Smooth muscle cell (in vitro differentiated cells): ENCODE measurements around the gene GALNT9. TPM values are rescaled to one million over a fixed set of nuclear protein-coding genes. Genes with fewer than 3 reads are reported as not detected.

Experiments used
- DNase-seq: peaks from one replicate; lab custom pipeline; 2025; ENCODE audit not compliant: unreplicated experiment; lab: John Stamatoyannopoulos, UW
- H2AFZ ChIP-seq: fragments of 200-600 bp; sonication (generic); 2 replicates; pipeline ENCODE4 v1.6.0; 2016; ENCODE audit warnings: antibody characterized with exemption, low read depth, mild to moderate bottlenecking
- H3F3A ChIP-seq: fragments of 200-600 bp; sonication (generic); 2 replicates; pipeline ENCODE4 v1.6.0; 2017; ENCODE audit warnings: antibody characterized with exemption, low read depth
- H3K27ac ChIP-seq: fragments of 200-600 bp; sonication (generic); 2 replicates; pipeline ENCODE4 v1.5.1; 2016; ENCODE audit warnings: low read depth, mild to moderate bottlenecking
- H3K27me3 ChIP-seq: fragments of 200-600 bp; sonication (generic); 2 replicates; pipeline ENCODE4 v1.6.1; 2016; ENCODE audit warnings: low read depth, mild to moderate bottlenecking
- H3K36me3 ChIP-seq: fragments of 200-600 bp; sonication (generic); 2 replicates; pipeline ENCODE4 v1.5.1; 2016; ENCODE audit warnings: low read depth
- H3K4me1 ChIP-seq: fragments of 200-600 bp; sonication (generic); 2 replicates; pipeline ENCODE4 v1.5.1; 2016; ENCODE audit warnings: low read depth
- H3K4me2 ChIP-seq: fragments of 200-600 bp; sonication (generic); 2 replicates; pipeline ENCODE4 v1.6.0; 2016; ENCODE audit warnings: mild to moderate bottlenecking
- H3K4me3 ChIP-seq: fragments of 200-600 bp; sonication (generic); 2 replicates; pipeline ENCODE4 v1.5.1; 2016; ENCODE audit warnings: mild to moderate bottlenecking
- H3K79me2 ChIP-seq: fragments of 200-600 bp; sonication (generic); 2 replicates; pipeline ENCODE4 v1.6.0; 2016; ENCODE audit warnings: low read depth, mild to moderate bottlenecking
- H3K9ac ChIP-seq: fragments of 200-600 bp; sonication (generic); 2 replicates; pipeline ENCODE4 v1.6.0; 2016; ENCODE audit warnings: low read depth
- H3K9me3 ChIP-seq: fragments of 200-600 bp; sonication (generic); replicated peaks from 2 replicates; pipeline ENCODE4 v1.5.1; 2016; ENCODE audit warnings: low read depth
- H4K20me1 ChIP-seq: fragments of 200-600 bp; sonication (generic); 2 replicates; pipeline ENCODE4 v1.6.0; 2016; ENCODE audit warnings: low read depth
- WGBS: methylation state at CpG from one replicate; pipeline ENCODE4 v1.1.7; 2016; ENCODE audit warnings: low lambda C conversion rate; 5-methylcytosine and 5-hydroxymethylcytosine counted together
- polyA plus RNA-seq: library from polyadenylated mRNA; unstranded; fragments of >200 nt; fragmentation: Nextera tagmentation; extraction: Ambion mirVana; gene quantifications from 2 replicates; pipeline ENCODE4 v1.2.1, GENCODE V29; 2016
- total RNA-seq: library from RNA; depleted of rRNA; stranded (reverse); fragments of >200 nt; gene quantifications from 2 replicates; pipeline ENCODE4 v1.2.3, GENCODE V29; 2014
- TF ChIP-seq, protein P1 (sequence below): fragments of 200-600 bp; sonication (generic); IDR thresholded peaks from 2 replicates; pipeline ENCODE4 v1.5.1; 2017; ENCODE audit warnings: borderline replicate concordance, mild to moderate bottlenecking, antibody characterized with exemption; ENCODE audit not compliant: insufficient read depth, poor library complexity, severe bottlenecking

The GALNT9 gene
- total and polyA plus RNA-seq, 2 experiments from 2014 or later, result 1.1 TPM; not detected in 1

DNA sequence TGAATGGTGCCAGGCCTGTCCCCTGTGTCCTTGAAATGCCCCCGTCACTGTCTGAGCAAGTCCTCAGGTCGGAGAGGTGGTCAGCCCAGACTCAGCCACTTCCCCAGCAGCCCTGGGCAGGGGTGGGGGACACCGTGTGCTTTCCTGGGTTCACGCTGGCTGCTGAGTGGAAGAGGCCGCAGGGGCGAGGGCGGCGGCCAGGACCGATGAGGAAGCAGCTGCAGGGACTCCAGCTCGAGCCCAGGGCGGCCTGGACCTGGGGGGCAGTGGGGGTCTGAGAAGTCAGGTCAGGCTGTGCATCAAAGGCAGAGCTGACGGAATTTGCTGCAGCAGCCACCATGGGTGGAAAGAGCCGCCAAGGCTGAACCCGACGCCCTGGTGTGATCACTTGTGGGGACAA lies 156.8 kb downstream of the GALNT9 start:
- Histone ChIP-seq H3K27ac (no peak overlapping the region), H4K20me1 (no peaks in the 10 kb centered on the region), H3F3A (no peaks in the 10 kb centered on the region), H3K9ac (no peak overlapping the region), H3K36me3 (no peaks in the 10 kb centered on the region), H3K4me3 (no peak overlapping the region), H3K4me1 (no peaks in the 10 kb centered on the region), H2AFZ (no peak overlapping the region), H3K79me2 (no peaks in the 10 kb centered on the region), H3K9me3 (no peaks in the 10 kb centered on the region), H3K4me2 (no peak overlapping the region), H3K27me3 (peaks cover 25% of the 10 kb centered on the region)
- 94% methylated on average over 15 of the region's 15 CpGs for WGBS
- TF ChIP-seq, protein P1, sequence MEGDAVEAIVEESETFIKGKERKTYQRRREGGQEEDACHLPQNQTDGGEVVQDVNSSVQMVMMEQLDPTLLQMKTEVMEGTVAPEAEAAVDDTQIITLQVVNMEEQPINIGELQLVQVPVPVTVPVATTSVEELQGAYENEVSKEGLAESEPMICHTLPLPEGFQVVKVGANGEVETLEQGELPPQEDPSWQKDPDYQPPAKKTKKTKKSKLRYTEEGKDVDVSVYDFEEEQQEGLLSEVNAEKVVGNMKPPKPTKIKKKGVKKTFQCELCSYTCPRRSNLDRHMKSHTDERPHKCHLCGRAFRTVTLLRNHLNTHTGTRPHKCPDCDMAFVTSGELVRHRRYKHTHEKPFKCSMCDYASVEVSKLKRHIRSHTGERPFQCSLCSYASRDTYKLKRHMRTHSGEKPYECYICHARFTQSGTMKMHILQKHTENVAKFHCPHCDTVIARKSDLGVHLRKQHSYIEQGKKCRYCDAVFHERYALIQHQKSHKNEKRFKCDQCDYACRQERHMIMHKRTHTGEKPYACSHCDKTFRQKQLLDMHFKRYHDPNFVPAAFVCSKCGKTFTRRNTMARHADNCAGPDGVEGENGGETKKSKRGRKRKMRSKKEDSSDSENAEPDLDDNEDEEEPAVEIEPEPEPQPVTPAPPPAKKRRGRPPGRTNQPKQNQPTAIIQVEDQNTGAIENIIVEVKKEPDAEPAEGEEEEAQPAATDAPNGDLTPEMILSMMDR, result no peak
- no peak for DNase-seq

DNA sequence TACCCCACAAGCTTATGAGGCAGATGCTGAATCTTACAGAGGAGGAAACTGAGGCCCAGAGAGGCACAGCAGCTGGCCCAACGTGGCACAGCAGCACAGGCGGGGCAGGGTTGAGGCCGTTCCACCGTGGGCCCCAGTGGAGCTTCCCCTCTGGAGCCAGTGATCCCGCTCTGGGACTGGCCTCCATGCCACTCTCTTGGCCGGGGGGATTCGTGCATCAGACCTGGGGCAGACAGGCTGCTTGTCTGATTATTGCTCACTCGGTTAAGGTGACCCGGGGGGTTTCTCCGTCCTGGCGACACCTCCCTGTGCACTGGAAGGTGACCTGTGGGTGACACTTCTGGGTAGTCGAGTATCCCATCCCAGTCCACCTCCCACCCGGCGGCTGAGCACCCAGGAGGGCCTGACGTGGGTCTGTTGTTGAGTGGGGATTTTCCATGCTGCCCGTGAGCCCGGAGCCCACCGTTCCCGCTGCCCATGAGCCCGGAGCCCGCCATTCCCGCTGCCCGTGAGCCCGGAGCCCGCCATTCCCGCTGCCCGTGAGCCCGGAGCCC lies 157.3 kb downstream of the GALNT9 start:
- no peak overlapping the region for H3K9ac ChIP-seq
- H3K27me3 ChIP-seq, result peaks cover 25% of the 10 kb centered on the region
- H3K4me3 ChIP-seq, result no peak overlapping the region
- no peaks in the 10 kb centered on the region for H3K36me3 ChIP-seq
- H3K9me3 ChIP-seq, result no peaks in the 10 kb centered on the region
- DNase-seq, result no peak
- H3K27ac ChIP-seq, result no peak overlapping the region
- no peak overlapping the region for H3K4me2 ChIP-seq
- H3F3A ChIP-seq, result no peaks in the 10 kb centered on the region
- no peak overlapping the region for H2AFZ ChIP-seq
- H4K20me1 ChIP-seq, result no peaks in the 10 kb centered on the region
- 92% methylated on average over 28 of the region's 28 CpGs for WGBS
- TF ChIP-seq, protein P1, result no peak
- no peaks in the 10 kb centered on the region for H3K79me2 ChIP-seq
- H3K4me1 ChIP-seq, result no peaks in the 10 kb centered on the region

DNA sequence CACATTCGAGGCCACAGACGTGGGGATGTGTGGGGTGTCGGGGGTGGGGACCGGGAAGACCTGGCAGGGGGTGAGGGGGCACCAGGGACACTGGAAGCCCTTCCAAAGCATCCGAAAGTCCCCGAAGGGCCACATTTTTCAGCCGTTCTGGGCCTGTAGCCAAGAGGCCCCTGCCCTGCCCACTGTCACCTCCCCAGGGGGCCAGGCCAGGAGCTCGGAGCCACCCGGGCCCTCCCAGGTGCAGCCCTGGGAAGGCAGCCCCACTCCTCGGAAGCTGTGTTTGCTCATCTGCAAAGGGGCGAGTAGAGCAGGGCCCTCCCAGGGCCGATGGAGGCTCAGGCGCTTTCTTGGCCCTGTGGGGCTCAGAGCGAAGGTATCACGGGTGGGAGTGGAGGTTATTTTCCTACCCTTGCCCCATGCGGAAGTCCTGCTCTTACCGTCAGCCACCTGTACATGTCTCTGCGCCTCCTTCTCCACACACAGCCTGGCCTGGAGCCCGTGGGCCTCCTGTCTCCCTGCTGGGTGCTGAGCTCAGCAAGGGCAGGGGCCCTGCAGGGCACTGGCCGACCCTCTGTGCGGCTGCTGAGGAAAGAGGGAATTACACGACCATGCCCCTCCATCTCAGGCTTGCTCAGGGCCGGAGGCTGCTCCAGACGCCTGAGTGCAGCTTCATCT lies 158.0 kb downstream of the GALNT9 start:
- H3K36me3 ChIP-seq, result no peaks in the 10 kb centered on the region
- no peak overlapping the region for H3K27ac ChIP-seq
- no peak overlapping the region for H2AFZ ChIP-seq
- no peaks in the 10 kb centered on the region for H4K20me1 ChIP-seq
- DNase-seq, result no peak
- 86% methylated on average over 24 of the region's 24 CpGs for WGBS
- no peak overlapping the region for H3K9ac ChIP-seq
- H3K4me1 ChIP-seq, result no peaks in the 10 kb centered on the region
- H3K79me2 ChIP-seq, result no peaks in the 10 kb centered on the region
- no peak overlapping the region for H3K4me2 ChIP-seq
- TF ChIP-seq, protein P1, result no peak
- H3K9me3 ChIP-seq, result no peaks in the 10 kb centered on the region
- no peak overlapping the region for H3K4me3 ChIP-seq
- H3F3A ChIP-seq, result no peaks in the 10 kb centered on the region
- peaks cover 25% of the 10 kb centered on the region for H3K27me3 ChIP-seq

DNA sequence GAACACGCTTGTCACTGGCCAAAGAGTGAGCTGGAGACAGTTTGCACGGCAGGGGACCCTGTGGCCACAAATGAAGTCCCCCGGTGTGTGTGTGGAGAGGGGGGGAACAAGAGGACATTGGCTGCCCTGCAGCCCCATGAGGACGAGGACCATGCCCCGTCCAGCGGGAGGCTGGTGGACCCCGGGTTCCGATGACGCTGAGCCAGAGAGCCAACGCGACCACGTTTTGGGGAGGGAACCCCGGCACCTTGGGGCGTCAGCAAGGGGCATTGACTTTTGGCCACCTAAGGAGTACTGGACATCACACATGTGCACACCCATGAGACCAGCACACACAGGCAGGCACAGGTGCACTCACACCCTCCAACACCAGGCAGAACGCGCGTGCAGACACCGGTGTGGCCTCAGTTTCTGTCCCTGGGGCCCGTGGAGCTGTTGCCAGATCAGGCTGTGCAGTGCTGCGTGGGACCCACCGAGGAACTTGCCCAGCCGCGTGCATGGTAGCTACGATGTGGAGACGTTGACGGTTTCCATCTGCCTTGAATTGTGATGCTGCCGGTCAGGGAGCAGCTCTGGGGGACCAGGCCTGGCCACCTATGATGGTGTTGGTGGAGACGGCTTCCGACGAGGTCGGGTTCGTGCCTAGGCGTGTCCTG lies 158.6 kb downstream of the GALNT9 start:
- TF ChIP-seq, protein P1, result no peak
- 90% methylated on average over 26 of the region's 33 CpGs for WGBS
- no peaks in the 10 kb centered on the region for H3K79me2 ChIP-seq
- no peaks in the 10 kb centered on the region for H3F3A ChIP-seq
- H2AFZ ChIP-seq, result no peak overlapping the region
- no peaks in the 10 kb centered on the region for H3K36me3 ChIP-seq
- H3K27ac ChIP-seq, result no peak overlapping the region
- H3K4me1 ChIP-seq, result no peaks in the 10 kb centered on the region
- H4K20me1 ChIP-seq, result no peaks in the 10 kb centered on the region
- no peak for DNase-seq
- no peaks in the 10 kb centered on the region for H3K9me3 ChIP-seq
- peaks cover 25% of the 10 kb centered on the region for H3K27me3 ChIP-seq
- H3K9ac ChIP-seq, result no peak overlapping the region
- no peak overlapping the region for H3K4me3 ChIP-seq
- no peak overlapping the region for H3K4me2 ChIP-seq
